ENCODE measurements around the gene KLRC4. TPM values are rescaled to one million over a fixed set of nuclear protein-coding genes. Genes with fewer than 3 reads are reported as not detected.
"Not testable (repeated sequence)": the region's sequence is repeated elsewhere in the genome, so short reads cannot be mapped to it uniquely, and the experiment has no call there.

KLRC4 gene
- total RNA-seq, 1 donor from 2014 or later: not detected

GRCh38 chr12:10437601-10438000, 28.0 kb upstream of the KLRC4 start:
- H3K4me3 ChIP-seq (ENCODE audit: low read length in 3 of 3); H3K27ac ChIP-seq (ENCODE audit: low read depth, low read length); H3K36me3 ChIP-seq (ENCODE audit: control insufficient read depth in 3 of 3, insufficient read depth in 3 of 3, low read length in 3 of 3); H3K9ac ChIP-seq (ENCODE audit: low read depth in 1 of 3, low read length in 3 of 3); H3K9me3 ChIP-seq (ENCODE audit: control insufficient read depth in 3 of 3, low read length in 3 of 3); H3K4me1 ChIP-seq (ENCODE audit: control insufficient read depth in 3 of 3, insufficient read depth in 3 of 3, low read length in 3 of 3); H3K27me3 ChIP-seq (ENCODE audit: control insufficient read depth in 3 of 3, insufficient read depth in 3 of 3, low read length in 3 of 3): not testable (repeated sequence)

DNA sequence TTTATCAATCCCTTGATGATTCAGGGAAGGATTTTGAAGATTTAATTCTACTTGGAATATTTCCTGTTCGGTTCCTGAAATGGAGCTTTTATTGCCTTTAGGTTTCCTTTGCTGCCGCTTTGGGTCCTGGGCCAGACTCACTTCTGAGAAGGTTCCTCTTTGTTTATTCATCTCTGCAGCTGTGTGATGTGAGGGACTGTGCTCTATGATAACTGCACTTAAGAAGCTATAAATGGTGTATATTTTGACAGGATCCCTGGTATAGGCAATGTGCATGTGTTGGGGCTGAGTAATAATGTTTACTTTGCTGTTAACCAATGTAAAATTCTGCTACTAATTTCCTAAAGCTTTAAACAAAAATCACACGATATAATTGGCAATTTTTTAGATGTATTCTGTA, 26.3 kb upstream of the KLRC4 start, which contains the start of gene KLRC2:
Gene KLRC2, minus strand, starts transcription at position 195 of the 400 bp plus-strand sequence. Its CDS starts 24 bp downstream, at position 171.
- H3K4me1 ChIP-seq (ENCODE audit: control insufficient read depth in 3 of 3, insufficient read depth in 3 of 3, low read length in 3 of 3); H3K36me3 ChIP-seq (ENCODE audit: control insufficient read depth in 3 of 3, insufficient read depth in 3 of 3, low read length in 3 of 3); H3K4me3 ChIP-seq (ENCODE audit: low read length in 3 of 3); H3K27me3 ChIP-seq (ENCODE audit: control insufficient read depth in 3 of 3, insufficient read depth in 3 of 3, low read length in 3 of 3); H3K9ac ChIP-seq (ENCODE audit: low read depth in 1 of 3, low read length in 3 of 3); H3K9me3 ChIP-seq (ENCODE audit: control insufficient read depth in 3 of 3, low read length in 3 of 3); H3K27ac ChIP-seq (ENCODE audit: low read depth, low read length): not testable (repeated sequence)

DNA sequence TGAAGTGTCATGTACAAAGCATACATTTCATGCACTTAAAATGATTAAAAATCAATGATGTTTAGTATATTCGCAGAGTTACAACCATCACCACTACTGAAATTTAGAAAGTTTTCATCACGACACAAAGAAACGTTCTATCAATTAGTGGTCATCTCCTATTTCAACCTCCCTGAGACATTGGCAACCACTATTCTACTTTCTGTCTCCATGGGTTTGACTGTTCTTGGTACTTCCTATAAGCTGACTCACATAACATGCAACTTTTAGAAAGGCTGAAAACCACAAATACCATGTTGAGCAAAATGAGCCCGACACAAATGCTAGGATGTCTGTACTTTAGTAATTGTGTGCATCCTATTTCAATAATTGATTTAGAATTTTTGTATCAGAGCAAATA, 21.1 kb upstream of the KLRC4 start:
- H3K27me3 ChIP-seq (ENCODE audit: control insufficient read depth in 3 of 3, insufficient read depth in 3 of 3, low read length in 3 of 3); H3K27ac ChIP-seq (ENCODE audit: low read depth, low read length); H3K9ac ChIP-seq (ENCODE audit: low read depth in 1 of 3, low read length in 3 of 3): not testable (repeated sequence)

DNA sequence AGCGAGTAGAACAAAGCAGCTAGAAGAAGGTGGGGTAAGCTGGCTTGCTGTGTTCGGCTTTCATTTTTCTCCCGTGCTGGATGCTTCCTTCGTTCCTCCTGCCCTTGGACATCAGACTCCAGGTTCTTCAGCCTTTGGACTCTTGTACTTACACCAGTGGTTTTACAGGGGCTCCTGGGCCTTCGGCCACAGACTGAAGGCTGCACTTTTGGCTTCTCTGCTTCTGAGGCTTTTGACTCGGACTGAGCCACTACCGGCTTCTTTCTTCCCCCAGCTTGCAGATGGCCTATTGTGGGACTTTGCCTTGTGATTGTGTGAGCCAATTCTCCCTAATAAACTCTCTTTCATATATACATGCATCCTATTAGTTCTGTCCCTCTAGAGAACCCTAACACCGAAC, 16.4 kb upstream of the KLRC4 start:
- H3K27me3 ChIP-seq (ENCODE audit: control insufficient read depth in 3 of 3, insufficient read depth in 3 of 3, low read length in 3 of 3); H3K4me3 ChIP-seq (ENCODE audit: low read length in 3 of 3); H3K9me3 ChIP-seq (ENCODE audit: control insufficient read depth in 3 of 3, low read length in 3 of 3); H3K36me3 ChIP-seq (ENCODE audit: control insufficient read depth in 3 of 3, insufficient read depth in 3 of 3, low read length in 3 of 3); H3K27ac ChIP-seq (ENCODE audit: low read depth, low read length); H3K4me1 ChIP-seq (ENCODE audit: control insufficient read depth in 3 of 3, insufficient read depth in 3 of 3, low read length in 3 of 3); H3K9ac ChIP-seq (ENCODE audit: low read depth in 1 of 3, low read length in 3 of 3): not testable (repeated sequence)

More for the DNA sequence above, 21.1 kb upstream of the KLRC4 start:
- not testable (repeated sequence) for H3K4me1 ChIP-seq (ENCODE audit: control insufficient read depth in 3 of 3, insufficient read depth in 3 of 3, low read length in 3 of 3); H3K36me3 ChIP-seq (ENCODE audit: control insufficient read depth in 3 of 3, insufficient read depth in 3 of 3, low read length in 3 of 3); H3K4me3 ChIP-seq (ENCODE audit: low read length in 3 of 3); H3K9me3 ChIP-seq (ENCODE audit: control insufficient read depth in 3 of 3, low read length in 3 of 3)

DNA sequence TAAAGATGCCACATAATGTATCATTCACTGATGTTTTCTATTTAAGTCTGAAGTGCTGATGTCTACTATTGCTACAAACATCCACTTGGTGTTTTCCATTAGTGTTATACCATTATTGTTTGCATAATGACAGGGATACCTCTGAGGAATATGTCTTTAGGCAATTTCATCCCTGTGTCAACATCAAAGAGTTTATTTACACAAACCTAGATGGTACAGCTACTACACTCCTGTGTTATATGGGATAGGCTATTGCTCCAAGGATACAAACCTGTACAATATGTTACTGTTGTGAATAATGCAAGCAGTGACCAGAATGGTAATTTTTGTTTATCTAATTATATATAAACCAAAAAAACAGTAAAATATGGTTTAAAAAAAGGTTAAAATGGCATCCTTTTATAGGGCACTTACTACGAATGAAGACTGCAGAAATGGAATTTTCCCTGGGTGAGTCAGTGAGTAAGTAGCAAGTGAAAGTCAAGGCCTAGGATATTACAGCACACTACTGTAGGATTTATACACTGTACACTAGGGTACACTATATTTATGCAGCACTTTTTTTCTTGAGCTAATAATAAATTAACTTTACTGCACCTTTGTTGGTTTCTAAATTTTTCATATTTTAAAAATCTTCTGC, 14.8 kb upstream of the KLRC4 start:
- H3K27me3 ChIP-seq (ENCODE audit: control insufficient read depth in 3 of 3, insufficient read depth in 3 of 3, low read length in 3 of 3); H3K9me3 ChIP-seq (ENCODE audit: control insufficient read depth in 3 of 3, low read length in 3 of 3); H3K4me1 ChIP-seq (ENCODE audit: control insufficient read depth in 3 of 3, insufficient read depth in 3 of 3, low read length in 3 of 3): not testable (repeated sequence)

DNA sequence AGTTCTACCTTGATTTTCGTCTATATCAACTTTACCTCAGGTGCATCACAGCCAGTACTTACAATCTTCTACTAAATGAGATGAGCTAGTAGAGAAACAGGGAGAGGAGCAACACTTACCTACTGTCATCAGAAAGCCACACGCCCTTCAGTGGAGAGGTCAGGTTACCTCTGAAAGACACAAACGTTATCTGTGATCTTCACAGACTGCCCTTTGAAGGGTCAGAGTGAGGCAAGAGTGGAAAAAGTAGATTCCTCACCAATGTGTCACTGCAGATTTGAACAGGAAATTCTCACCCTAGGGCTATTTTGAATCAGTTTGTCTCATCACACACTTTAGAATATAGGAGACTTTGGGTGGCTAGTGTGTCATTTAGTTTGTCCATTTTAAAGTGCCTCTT, 12.6 kb upstream of the KLRC4 start:
- H3K4me1 ChIP-seq (ENCODE audit: control insufficient read depth in 3 of 3, insufficient read depth in 3 of 3, low read length in 3 of 3); H3K9me3 ChIP-seq (ENCODE audit: control insufficient read depth in 3 of 3, low read length in 3 of 3); H3K4me3 ChIP-seq (ENCODE audit: low read length in 3 of 3); H3K27ac ChIP-seq (ENCODE audit: low read depth, low read length); H3K9ac ChIP-seq (ENCODE audit: low read depth in 1 of 3, low read length in 3 of 3); H3K36me3 ChIP-seq (ENCODE audit: control insufficient read depth in 3 of 3, insufficient read depth in 3 of 3, low read length in 3 of 3); H3K27me3 ChIP-seq (ENCODE audit: control insufficient read depth in 3 of 3, insufficient read depth in 3 of 3, low read length in 3 of 3): not testable (repeated sequence)

More for the DNA sequence above, 14.8 kb upstream of the KLRC4 start:
- H3K36me3 ChIP-seq (ENCODE audit: control insufficient read depth in 3 of 3, insufficient read depth in 3 of 3, low read length in 3 of 3); H3K27ac ChIP-seq (ENCODE audit: low read depth, low read length); H3K9ac ChIP-seq (ENCODE audit: low read depth in 1 of 3, low read length in 3 of 3); H3K4me3 ChIP-seq (ENCODE audit: low read length in 3 of 3): not testable (repeated sequence)

- H3K27me3 ChIP-seq (ENCODE audit: control insufficient read depth in 3 of 3, insufficient read depth in 3 of 3, low read length in 3 of 3); H3K4me3 ChIP-seq (ENCODE audit: low read length in 3 of 3); H3K9me3 ChIP-seq (ENCODE audit: control insufficient read depth in 3 of 3, low read length in 3 of 3); H3K9ac ChIP-seq (ENCODE audit: low read depth in 1 of 3, low read length in 3 of 3); H3K36me3 ChIP-seq (ENCODE audit: control insufficient read depth in 3 of 3, insufficient read depth in 3 of 3, low read length in 3 of 3); H3K27ac ChIP-seq (ENCODE audit: low read depth, low read length); H3K4me1 ChIP-seq (ENCODE audit: control insufficient read depth in 3 of 3, insufficient read depth in 3 of 3, low read length in 3 of 3): not testable (repeated sequence)
Measured at GRCh38 chr12:10420334-10420733, 10.8 kb upstream of the KLRC4 start, which contains the start of gene KLRC3. KLRC3 (minus strand) TSS chr12:10420595; CDS start chr12:10420550, 45 bp downstream.

- Histone ChIP-seq H3K27ac (ENCODE audit: low read depth, low read length) (no peak overlapping the region), H3K9ac (ENCODE audit: low read depth in 1 of 3, low read length in 3 of 3) (no peak overlapping the region), H3K36me3 (ENCODE audit: control insufficient read depth in 3 of 3, insufficient read depth in 3 of 3, low read length in 3 of 3) (no peaks in the 10 kb centered on the region), H3K4me1 (ENCODE audit: control insufficient read depth in 3 of 3, insufficient read depth in 3 of 3, low read length in 3 of 3) (no peaks in the 10 kb centered on the region), H3K9me3 (ENCODE audit: control insufficient read depth in 3 of 3, low read length in 3 of 3) (peaks cover 0 to 3% (median 0%) of the 10 kb centered on the region in 3 donors), H3K27me3 (ENCODE audit: control insufficient read depth in 3 of 3, insufficient read depth in 3 of 3, low read length in 3 of 3) (no peaks in the 10 kb centered on the region), H3K4me3 (ENCODE audit: low read length in 3 of 3) (no peak overlapping the region)
Measured at GRCh38 chr12:10408842-10409241, 715 bp downstream of the KLRC4 start.

DNA sequence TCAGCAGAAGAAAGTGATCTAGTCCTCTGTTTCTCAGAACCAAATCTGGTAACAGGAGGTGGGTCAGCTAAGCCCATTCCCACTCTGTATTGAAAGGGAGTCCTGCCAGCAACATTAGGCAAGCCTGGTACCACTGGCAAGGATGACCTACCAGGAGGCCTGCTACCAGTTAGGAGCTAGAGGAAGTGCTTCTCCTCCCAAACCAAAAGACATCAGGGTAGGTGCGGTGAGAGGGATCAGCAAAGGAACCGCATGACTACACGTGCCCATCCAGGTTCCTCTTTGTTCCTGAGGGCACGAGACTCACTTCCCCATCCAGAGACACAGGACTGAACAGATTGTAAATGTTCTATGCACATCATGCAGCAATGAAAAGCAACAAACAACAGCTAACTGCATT, 2.8 kb downstream of the KLRC4 start:
- H3K36me3 ChIP-seq (ENCODE audit: control insufficient read depth in 3 of 3, insufficient read depth in 3 of 3, low read length in 3 of 3): no peaks in the 10 kb centered on the region
- no peak overlapping the region for H3K27ac ChIP-seq (ENCODE audit: low read depth, low read length)
- no peak overlapping the region for H3K9ac ChIP-seq (ENCODE audit: low read depth in 1 of 3, low read length in 3 of 3)
- H3K27me3 ChIP-seq (ENCODE audit: control insufficient read depth in 3 of 3, insufficient read depth in 3 of 3, low read length in 3 of 3): no peaks in the 10 kb centered on the region
- H3K4me3 ChIP-seq (ENCODE audit: low read length in 3 of 3): no peak overlapping the region
- H3K4me1 ChIP-seq (ENCODE audit: control insufficient read depth in 3 of 3, insufficient read depth in 3 of 3, low read length in 3 of 3): no peaks in the 10 kb centered on the region
- H3K9me3 ChIP-seq (ENCODE audit: control insufficient read depth in 3 of 3, low read length in 3 of 3): peaks cover 0 to 3% (median 0%) of the 10 kb centered on the region in 3 donors

GRCh38 chr12:10405294-10405693, 4.3 kb downstream of the KLRC4 start:
- H3K27me3 ChIP-seq (ENCODE audit: control insufficient read depth in 3 of 3, insufficient read depth in 3 of 3, low read length in 3 of 3): no peaks in the 10 kb centered on the region
- peaks cover 0 to 3% (median 0%) of the 10 kb centered on the region in 3 donors for H3K9me3 ChIP-seq (ENCODE audit: control insufficient read depth in 3 of 3, low read length in 3 of 3)
- no peaks in the 10 kb centered on the region for H3K4me1 ChIP-seq (ENCODE audit: control insufficient read depth in 3 of 3, insufficient read depth in 3 of 3, low read length in 3 of 3)
- H3K36me3 ChIP-seq (ENCODE audit: control insufficient read depth in 3 of 3, insufficient read depth in 3 of 3, low read length in 3 of 3): no peaks in the 10 kb centered on the region
- H3K4me3 ChIP-seq (ENCODE audit: low read length in 3 of 3): no peak overlapping the region
- no peak overlapping the region for H3K27ac ChIP-seq (ENCODE audit: low read depth, low read length)
- no peak overlapping the region for H3K9ac ChIP-seq (ENCODE audit: low read depth in 1 of 3, low read length in 3 of 3)
